Activated CD4-positive, alpha-beta T cell treated with anti-CD3 and anti-CD28 coated beads, Interleukin-2, amount 50 U/mL, for 1 hour (primary cell): ENCODE results near the gene LAMP2.
"Not testable (repeated sequence)": the region's sequence is repeated elsewhere in the genome, so short reads cannot be mapped to it uniquely, and the experiment has no call there.

Experiments
- DNase-seq: peaks from one replicate; pipeline ENCODE4 v3.0.0-alpha.2; 2020

The LAMP2 gene

DNA sequence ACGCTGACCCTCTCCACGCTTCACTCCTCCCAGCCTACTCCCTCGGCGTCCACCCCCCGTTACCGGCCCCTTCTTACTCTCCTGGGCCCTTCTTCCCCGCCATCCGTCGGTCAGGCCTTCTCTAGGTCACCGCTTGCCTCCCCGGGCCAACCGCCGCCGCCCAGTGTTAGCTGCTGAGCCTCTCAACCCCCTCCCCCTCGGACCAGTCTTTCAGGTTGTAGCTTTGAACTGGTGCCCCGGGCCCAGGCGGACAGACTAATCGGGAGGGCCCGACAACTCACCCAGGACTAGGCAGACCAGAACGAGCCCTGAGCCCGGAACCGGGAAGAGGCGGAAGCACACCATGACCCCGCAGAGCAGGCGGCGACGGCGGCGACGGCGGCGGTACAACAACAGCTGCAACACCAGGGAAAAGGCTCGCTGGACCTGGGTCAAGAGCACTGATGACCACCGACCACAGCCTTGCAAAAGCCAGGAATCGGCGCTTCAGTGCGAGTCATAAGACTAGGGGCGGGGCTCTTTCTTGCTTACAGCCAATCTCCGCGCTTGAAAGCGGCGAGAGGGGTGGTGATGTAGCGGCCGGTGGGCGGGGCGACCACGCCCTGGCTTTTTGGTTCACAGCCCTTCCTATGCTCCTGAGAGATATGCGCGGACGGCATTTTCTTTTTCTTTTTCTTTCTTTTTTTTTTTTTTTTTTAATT is at the start of gene LAMP2:
Gene LAMP2 (minus strand): TSS at position 472 of the 701 bp plus-strand sequence. CDS start 127 bp downstream, at position 345.
- peak; percentile 73 for DNase-seq

DNA sequence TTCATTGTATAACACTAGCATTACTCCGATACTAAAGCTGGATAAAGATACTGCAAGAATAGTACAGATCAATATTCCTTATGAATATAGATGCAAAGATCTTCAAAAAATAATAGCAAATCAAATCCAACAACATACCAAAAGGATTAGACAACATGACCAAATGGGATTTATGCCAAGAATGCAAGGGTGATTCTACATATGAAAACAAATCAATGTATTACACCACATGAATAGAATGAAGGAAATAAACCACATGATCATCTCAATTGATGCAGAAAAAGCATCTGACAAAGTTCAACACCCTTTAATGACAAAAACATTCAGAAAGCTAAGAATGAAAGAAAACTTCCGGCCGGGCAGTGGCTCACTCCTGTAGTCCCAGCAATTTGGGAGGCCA is 48.8 kb upstream of the LAMP2 start:
- no peak for DNase-seq

DNA sequence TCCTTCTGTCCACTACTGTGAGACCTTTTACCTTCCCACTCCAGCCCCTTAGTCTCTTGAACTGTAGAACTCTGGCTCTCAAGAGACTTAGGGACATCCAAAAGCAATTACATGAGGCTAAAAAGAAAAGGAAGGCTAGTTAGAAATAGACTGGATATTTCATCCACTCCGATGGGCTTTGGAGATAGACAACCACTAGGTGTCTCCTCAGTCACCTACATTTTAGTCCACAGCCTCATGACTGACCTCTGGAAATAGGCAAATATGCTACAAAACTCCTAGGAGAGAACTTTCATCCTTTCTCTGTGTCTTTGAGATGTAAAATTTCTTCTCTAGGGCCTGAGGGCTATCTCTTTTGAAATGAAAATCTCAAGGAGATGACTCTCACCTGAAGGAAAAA is 45.1 kb upstream of the LAMP2 start:
- no peak for DNase-seq

DNA sequence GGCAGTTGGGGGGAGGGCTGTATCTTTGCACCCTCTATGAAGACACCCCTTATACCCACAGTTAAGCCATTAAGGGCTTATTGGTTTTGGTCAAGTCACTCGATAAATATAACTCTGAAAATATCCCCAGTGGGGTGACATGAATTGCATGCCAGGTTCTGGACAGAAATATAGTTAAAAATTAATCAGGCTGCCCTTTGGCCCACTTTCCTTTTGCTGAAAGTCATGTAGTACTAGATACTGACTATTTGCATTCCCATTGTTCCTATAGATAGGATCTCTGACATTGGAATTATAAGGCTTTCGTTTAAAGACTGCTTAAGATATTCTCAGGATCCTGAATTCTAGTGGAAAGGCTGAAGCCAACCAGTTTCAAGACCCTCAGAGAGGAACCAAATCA is 43.5 kb upstream of the LAMP2 start:
- no peak for DNase-seq

- DNase-seq = no peak
Observed at GRCh38 chrX:120512222-120512621, 43.1 kb upstream of the LAMP2 start.

- DNase-seq = no peak
Observed at GRCh38 chrX:120504569-120504968, 35.5 kb upstream of the LAMP2 start.

DNA sequence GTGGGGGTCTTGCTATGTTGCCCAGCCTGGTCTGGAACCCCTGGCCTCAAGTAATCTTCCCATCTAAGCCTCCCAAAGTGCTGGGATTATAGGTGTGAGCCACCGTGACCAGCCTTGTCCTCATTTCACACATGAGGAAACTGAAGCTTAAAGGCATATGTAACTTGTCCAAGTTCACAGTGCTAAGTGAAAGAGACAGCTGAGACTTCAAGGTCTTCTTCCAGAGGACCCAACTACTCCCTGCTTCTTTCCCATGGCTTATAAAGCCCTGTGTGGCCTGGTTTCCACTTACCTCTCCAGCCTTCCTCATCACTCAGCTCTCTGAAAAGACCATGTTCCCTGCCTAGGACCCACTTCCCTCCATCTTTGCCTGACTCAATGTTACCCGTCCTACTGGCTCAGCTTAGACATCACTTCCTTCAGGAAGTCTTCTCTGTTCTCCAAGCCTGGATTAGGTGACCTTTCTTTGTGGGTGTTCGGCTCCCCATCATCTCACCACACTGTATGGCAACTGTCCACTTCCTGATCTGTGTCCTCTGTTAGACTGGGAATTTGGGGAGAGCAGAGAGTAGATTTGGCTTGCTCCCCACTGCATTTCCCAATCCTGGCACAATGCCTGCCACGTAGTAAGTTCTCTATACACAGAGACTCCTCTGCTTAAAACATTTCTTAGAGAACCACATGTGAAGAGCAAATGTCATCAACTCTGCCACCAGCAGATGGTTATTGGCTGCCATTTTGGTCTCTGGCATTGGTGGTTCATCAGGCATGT is 30.4 kb upstream of the LAMP2 start:
- DNase-seq = no peak

GRCh38 chrX:120490119-120490518 is 21.0 kb upstream of the LAMP2 start:
- not testable (repeated sequence) for DNase-seq

DNA sequence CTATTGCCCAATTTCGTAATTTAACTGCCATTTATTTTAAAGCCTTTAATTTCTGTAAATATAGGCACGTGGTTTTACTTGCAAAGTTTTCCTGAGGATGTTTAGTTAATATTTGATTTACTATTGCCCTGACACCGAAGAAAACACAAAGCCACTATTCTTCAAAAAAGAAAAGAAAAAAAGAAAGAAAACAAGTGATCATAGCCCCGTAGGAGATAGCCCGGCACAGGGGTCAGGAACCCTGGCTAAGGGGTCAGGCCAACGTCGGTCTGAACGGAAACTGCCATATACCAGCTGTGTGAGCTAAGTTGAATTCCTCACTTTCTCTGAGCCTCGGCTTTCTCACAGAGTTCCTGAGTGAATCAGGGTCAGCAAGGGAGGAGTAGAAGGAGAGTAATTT is 17.7 kb upstream of the LAMP2 start:
- no peak for DNase-seq

- DNase-seq = peak; percentile 25
Observed at GRCh38 chrX:120485638-120486520, 16.8 kb upstream of the LAMP2 start.

GRCh38 chrX:120485315-120485637 is 16.2 kb upstream of the LAMP2 start:
- no peak for DNase-seq

DNA sequence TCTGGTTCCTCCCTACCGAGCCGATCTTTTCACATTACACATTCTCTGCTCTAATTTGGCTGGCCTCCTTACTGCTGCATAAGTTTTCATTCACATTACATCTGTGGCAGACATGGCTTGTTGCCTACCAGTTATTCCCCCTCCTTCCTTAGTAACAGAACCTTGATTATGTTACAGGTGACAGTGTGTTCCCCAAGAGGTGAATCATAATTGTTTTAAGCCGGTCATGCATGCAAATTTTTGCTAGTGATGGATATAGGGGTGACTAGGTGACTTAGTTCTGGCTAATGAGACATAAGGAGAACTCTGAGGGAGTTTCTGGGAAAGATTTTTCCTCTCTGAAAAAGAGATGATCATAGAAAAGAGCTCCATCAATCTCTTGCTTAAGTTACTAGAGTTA is 8.4 kb upstream of the LAMP2 start:
- no peak for DNase-seq

GRCh38 chrX:120476714-120477113 is 7.6 kb upstream of the LAMP2 start:
- no peak for DNase-seq

DNA sequence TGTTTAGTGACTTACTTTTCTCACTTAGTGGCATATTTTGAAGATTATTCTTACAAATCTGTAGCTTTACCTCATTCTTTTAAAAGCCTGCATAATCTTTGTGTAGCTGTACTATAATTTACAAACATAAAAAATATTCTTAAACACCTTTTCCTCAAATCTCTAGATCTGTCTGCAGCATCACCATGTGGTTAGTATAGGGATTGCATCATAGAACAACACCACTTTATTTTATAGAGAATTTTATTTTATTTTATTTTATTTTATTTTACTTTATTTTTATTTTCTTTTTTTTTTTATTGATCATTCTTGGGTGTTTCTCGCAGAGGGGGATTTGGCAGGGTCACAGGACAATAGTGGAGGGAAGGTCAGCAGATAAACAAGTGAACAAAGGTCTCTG is 6.4 kb upstream of the LAMP2 start:
- not testable (repeated sequence) for DNase-seq

GRCh38 chrX:120474085-120474484 is 5.0 kb upstream of the LAMP2 start:
- DNase-seq = no peak

- DNase-seq = not testable (repeated sequence)
Observed at GRCh38 chrX:120469657-120470056, 561 bp upstream of the LAMP2 start.

- no peak for DNase-seq
Observed at GRCh38 chrX:120468479-120468824, 644 bp downstream of the LAMP2 start.

GRCh38 chrX:120468071-120468470 is 1.0 kb downstream of the LAMP2 start:
- no peak for DNase-seq

- DNase-seq = no peak
Observed at GRCh38 chrX:120464411-120464810, 4.7 kb downstream of the LAMP2 start.

GRCh38 chrX:120463241-120463640 is 5.9 kb downstream of the LAMP2 start:
- no peak for DNase-seq

DNA sequence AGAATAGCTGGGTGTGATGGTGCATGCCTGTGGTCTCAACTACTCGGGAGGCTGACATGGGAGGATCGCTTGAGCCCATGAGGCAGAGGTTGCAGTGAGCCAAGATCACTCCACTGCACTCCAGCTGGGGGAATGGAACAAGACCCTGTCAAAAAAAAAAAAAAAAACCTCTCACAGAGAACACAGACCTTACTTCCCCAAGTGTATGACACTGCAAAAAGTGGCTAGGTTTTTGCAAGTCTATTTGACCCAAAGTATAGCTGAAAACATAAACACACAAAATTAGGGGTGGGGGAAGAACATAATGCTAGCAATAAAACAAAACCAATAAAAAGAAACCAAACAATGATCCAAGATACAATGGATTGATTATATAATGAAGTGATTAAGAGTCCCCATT is 6.7 kb downstream of the LAMP2 start:
- DNase-seq = no peak

- no peak for DNase-seq
Observed at GRCh38 chrX:120459309-120459708, 9.8 kb downstream of the LAMP2 start.

GRCh38 chrX:120457766-120458180 is 11.3 kb downstream of the LAMP2 start:
- no peak for DNase-seq

- DNase-seq = no peak
Observed at GRCh38 chrX:120456973-120457372, 12.1 kb downstream of the LAMP2 start.
